ENCODE measurements around the gene IFI30. TPM values are rescaled to one million over a fixed set of nuclear protein-coding genes. Genes with fewer than 3 reads are reported as not detected.
A peak's percentile ranks its signal among the peaks of the same experiment; 100 is the strongest.

Gene IFI30
- polyA plus RNA-seq, 3 donors: 3,608 to 6,022 (median 4,550) TPM

GRCh38 chr19:18203408-18203862, 29.8 kb downstream of the IFI30 start:
- Histone ChIP-seq H3K36me3 (replicated peaks in 1 of 2; ENCODE audit: control insufficient read depth in 1 of 2, insufficient read depth in 2 of 2, low read length in 2 of 2) (peaks cover 3 to 18% of the 10 kb centered on the region in 2 donors), H3K4me3 (replicated peaks in 1 of 3; ENCODE audit: low read depth in 2 of 3, low read length in 3 of 3) (peak overlapping the region; percentile 51 to 89 (median 82)), H3K27me3 (ENCODE audit: control insufficient read depth in 2 of 2, insufficient read depth in 2 of 2, low read length in 2 of 2) (peaks cover 0 to 10% of the 10 kb centered on the region in 2 donors), H4K20me1 (ENCODE audit: insufficient read depth, low read length) (peaks cover 11% of the 10 kb centered on the region), H3K9me3 (replicated peaks in 1 of 2; ENCODE audit: control insufficient read depth in 1 of 2, insufficient read depth in 1 of 2, low read length in 2 of 2) (no peaks in the 10 kb centered on the region), H3K4me1 (ENCODE audit: control insufficient read depth in 1 of 2, insufficient read depth in 2 of 2, low read length in 2 of 2) (peaks cover 23 to 29% of the 10 kb centered on the region in 2 donors), H3K9ac (ENCODE audit: insufficient read depth, low read length, poor library complexity, severe bottlenecking) (peak overlapping the region; percentile 47), H3K4me2 (replicated peaks; ENCODE audit: extremely low read depth, low read length, poor library complexity, severe bottlenecking) (peak overlapping the region; percentile 96), H3K79me2 (ENCODE audit: insufficient read depth, low read length) (peaks cover 5% of the 10 kb centered on the region), H2AFZ (ENCODE audit: insufficient read depth, low read depth, low read length, poor library complexity, severe bottlenecking) (peak overlapping the region; percentile 85), H3K27ac (ENCODE audit: low read depth in 1 of 2, low read length in 2 of 2) (peak overlapping the region in 1 of 2 donors; percentile 66)
- H3K27me3 Mint-ChIP-seq (ENCODE audit: low read depth in 3 of 3): peaks cover 12 to 27% (median 20%) of the 10 kb centered on the region in 3 donors
- peaks cover 24% of the 10 kb centered on the region for H3K4me1 Mint-ChIP-seq
- H3K9me3 Mint-ChIP-seq: no peaks in the 10 kb centered on the region
- intact Hi-C loops (cut with micrococcal nuclease): loop anchor here (10.0 kb wide), 2 partner anchors 49 to 211 kb away; partner anchors contain the start of genes PIK3R2 (in 1 of the 2) and SSBP4 (in 1 of the 2)
- DNase-seq: peak in 1 of 3 donors; percentile 51
- WGBS (ENCODE audit: insufficient coverage): 0% methylated on average over 24 of the region's 38 CpGs
- no peak for TF ChIP-seq CTCF (IDR thresholded peaks at IDR 0.05)
- peak overlapping the region; percentile 74 to 95 (median 87) for H3K27ac Mint-ChIP-seq
- H3K4me3 Mint-ChIP-seq: peak overlapping the region; percentile 90 to 93
- H3K36me3 Mint-ChIP-seq: peaks cover 30 to 34% of the 10 kb centered on the region in 2 donors

DNA sequence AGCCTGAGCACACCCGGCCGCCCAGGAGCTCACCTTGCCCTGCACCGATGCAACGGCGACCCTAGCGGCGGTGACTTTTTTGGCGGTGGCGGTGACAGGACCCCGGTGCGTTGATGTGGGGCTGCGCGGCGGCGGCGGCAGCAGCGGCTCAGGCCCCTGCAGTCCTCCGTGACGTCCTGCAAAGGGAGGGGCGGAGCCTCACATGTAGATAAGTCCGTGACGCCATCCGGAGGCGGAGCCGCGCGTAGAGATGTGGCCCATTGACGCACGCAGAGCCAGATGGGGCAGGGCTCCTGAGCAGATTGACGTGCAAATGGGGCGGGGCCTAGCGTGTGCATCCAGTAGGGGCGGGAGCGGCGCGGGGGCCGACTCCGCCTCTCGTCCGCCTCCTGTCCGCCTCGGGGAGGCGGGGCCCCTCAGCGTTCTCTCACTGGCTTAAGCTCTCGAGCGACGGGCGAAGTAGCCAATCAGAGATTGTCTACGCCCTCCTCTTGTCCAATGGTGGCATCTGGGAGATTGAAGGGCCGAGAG, 30.3 kb downstream of the IFI30 start, which contains the start of gene RAB3A:
RAB3A (minus strand) TSS at position 180 of the 531 bp plus-strand sequence. CDS start 1,302 bp downstream, outside the sequence.
- H3K4me3 Mint-ChIP-seq: peak within 1 kb of the TSS; percentile 90 to 94
- Histone ChIP-seq H2AFZ (ENCODE audit: insufficient read depth, low read depth, low read length, poor library complexity, severe bottlenecking) (peak within 1 kb of the TSS; percentile 91), H3K79me2 (ENCODE audit: insufficient read depth, low read length) (peaks cover 5% of the 10 kb centered on the region), H3K9ac (ENCODE audit: insufficient read depth, low read length, poor library complexity, severe bottlenecking) (peak within 1 kb of the TSS; percentile 73), H3K9me3 (replicated peaks in 1 of 2; ENCODE audit: control insufficient read depth in 1 of 2, insufficient read depth in 1 of 2, low read length in 2 of 2) (no peaks in the 10 kb centered on the region), H3K27me3 (ENCODE audit: control insufficient read depth in 2 of 2, insufficient read depth in 2 of 2, low read length in 2 of 2) (peaks cover 0 to 10% of the 10 kb centered on the region in 2 donors), H4K20me1 (ENCODE audit: insufficient read depth, low read length) (peaks cover 11% of the 10 kb centered on the region), H3K4me1 (ENCODE audit: control insufficient read depth in 1 of 2, insufficient read depth in 2 of 2, low read length in 2 of 2) (peaks cover 23 to 29% of the 10 kb centered on the region in 2 donors), H3K36me3 (replicated peaks in 1 of 2; ENCODE audit: control insufficient read depth in 1 of 2, insufficient read depth in 2 of 2, low read length in 2 of 2) (peaks cover 0 to 13% of the 10 kb centered on the region in 2 donors), H3K27ac (ENCODE audit: low read depth in 1 of 2, low read length in 2 of 2) (peak within 1 kb of the TSS; percentile 70 to 85), H3K4me2 (replicated peaks; ENCODE audit: extremely low read depth, low read length, poor library complexity, severe bottlenecking) (peak within 1 kb of the TSS; percentile 96), H3K4me3 (replicated peaks in 1 of 3; ENCODE audit: low read depth in 2 of 3, low read length in 3 of 3) (peak within 1 kb of the TSS; percentile 51 to 89 (median 82))
- H3K9me3 Mint-ChIP-seq: no peaks in the 10 kb centered on the region
- H3K27me3 Mint-ChIP-seq (ENCODE audit: low read depth in 3 of 3): peaks cover 17 to 27% (median 23%) of the 10 kb centered on the region in 3 donors
- peak; percentile 100 for DNase-seq
- peak within 1 kb of the TSS; percentile 94 to 98 (median 97) for H3K27ac Mint-ChIP-seq
- intact Hi-C loops (cut with micrococcal nuclease): loop anchor here (10.0 kb wide), 2 partner anchors 49 to 211 kb away; partner anchors contain the start of genes PIK3R2 (in 1 of the 2) and SSBP4 (in 1 of the 2)
- H3K4me1 Mint-ChIP-seq: peaks cover 24% of the 10 kb centered on the region
- 0% methylated on average over 41 of the region's 50 CpGs for WGBS (ENCODE audit: insufficient coverage)
- TF ChIP-seq CTCF (IDR thresholded peaks at IDR 0.05): no peak
- H3K36me3 Mint-ChIP-seq: peaks cover 25 to 30% of the 10 kb centered on the region in 2 donors

All from CD14-positive monocyte (primary cell).